Mucosa of rectum (tissue), 2 donors: ENCODE data around the gene TGDS.

Experiments used
- H3K27ac ChIP-seq, 2 donors: one replicate each; pipeline ENCODE4 v1.7.0; 2013; ENCODE audit warnings: inconsistent platforms in 2 of 2, low read depth in 2 of 2, low read length in 2 of 2
- H3K27me3 ChIP-seq, 2 donors: one replicate each; pipeline ENCODE4 v1.7.0; 2013; ENCODE audit warnings: low read length in 2 of 2; ENCODE audit not compliant: control insufficient read depth in 2 of 2, insufficient read depth in 2 of 2
- H3K36me3 ChIP-seq, 2 donors: one replicate each; pipeline ENCODE4 v1.7.0; 2013; ENCODE audit warnings: low read length in 2 of 2; ENCODE audit not compliant: control insufficient read depth in 2 of 2, insufficient read depth in 2 of 2
- H3K4me1 ChIP-seq, 2 donors: one replicate each; pipeline ENCODE4 v1.7.0; 2013; ENCODE audit warnings: low read length in 2 of 2, mild to moderate bottlenecking in 1 of 2; ENCODE audit not compliant: control insufficient read depth in 2 of 2, insufficient read depth in 2 of 2
- H3K4me3 ChIP-seq, 2 donors: one replicate each; pipeline ENCODE4 v1.7.0; 2013; ENCODE audit warnings: low read length in 2 of 2
- H3K9ac ChIP-seq, 2 donors: one replicate each; pipeline ENCODE4 v1.7.0; 2013; ENCODE audit warnings: low read length in 2 of 2, low read depth in 1 of 2, mild to moderate bottlenecking in 1 of 2
- H3K9me3 ChIP-seq, 2 donors: one replicate each; pipeline ENCODE4 v1.7.0; 2013; ENCODE audit warnings: low read length in 2 of 2; ENCODE audit not compliant: control insufficient read depth in 2 of 2
- donor health status: healthy.
- donor health status: Normal muscosa, but diverticular disease.

TGDS gene

GRCh38 chr13:94601446-94602431, 5.8 kb upstream of the TGDS start, which contains the start of gene GPR180:
GPR180 (plus strand) TSS chr13:94601857; CDS start chr13:94601928, 71 bp downstream.
- Histone ChIP-seq H3K36me3 (peaks cover 2 to 7% of the 10 kb centered on the region in 2 donors), H3K9me3 (no peaks in the 10 kb centered on the region), H3K9ac (peak within 1 kb of the TSS; percentile 64 to 80), H3K4me3 (peak within 1 kb of the TSS; percentile 70 to 79), H3K27me3 (no peaks in the 10 kb centered on the region), H3K4me1 (peaks cover 0 to 6% of the 10 kb centered on the region in 2 donors), H3K27ac (peak within 1 kb of the TSS; percentile 83 to 87)

- H3K27ac ChIP-seq: no peak overlapping the region
- H3K36me3 ChIP-seq: no peaks in the 10 kb centered on the region
- no peak overlapping the region for H3K4me3 ChIP-seq
- peaks cover 7 to 17% of the 10 kb centered on the region in 2 donors for H3K4me1 ChIP-seq
- H3K9me3 ChIP-seq: no peaks in the 10 kb centered on the region
- H3K9ac ChIP-seq: no peak overlapping the region
- H3K27me3 ChIP-seq: no peaks in the 10 kb centered on the region
These were observed 3.9 kb upstream of the TGDS start for GRCh38 chr13:94599877-94600276.

GRCh38 chr13:94598281-94598680, 2.3 kb upstream of the TGDS start:
- Histone ChIP-seq H3K9me3 (no peaks in the 10 kb centered on the region), H3K4me3 (no peak overlapping the region), H3K9ac (no peak overlapping the region), H3K4me1 (peaks cover 14 to 27% of the 10 kb centered on the region in 2 donors), H3K27me3 (no peaks in the 10 kb centered on the region), H3K27ac (no peak overlapping the region), H3K36me3 (no peaks in the 10 kb centered on the region)

- Histone ChIP-seq H3K36me3 (peaks cover 5 to 7% of the 10 kb centered on the region in 2 donors), H3K27ac (no peak overlapping the region), H3K9ac (peak overlapping the region; percentile 91 to 94), H3K27me3 (no peaks in the 10 kb centered on the region), H3K4me3 (peak overlapping the region; percentile 96 to 99), H3K4me1 (peaks cover 14 to 21% of the 10 kb centered on the region in 2 donors), H3K9me3 (no peaks in the 10 kb centered on the region)
These were observed 621 bp upstream of the TGDS start for GRCh38 chr13:94596575-94596971.

- Histone ChIP-seq H3K4me1 (peaks cover 14 to 21% of the 10 kb centered on the region in 2 donors), H3K27ac (peak overlapping the region; percentile 66 to 75), H3K4me3 (peak overlapping the region; percentile 96 to 99), H3K36me3 (peaks cover 10 to 18% of the 10 kb centered on the region in 2 donors), H3K9ac (peak overlapping the region; percentile 91 to 94), H3K9me3 (no peaks in the 10 kb centered on the region), H3K27me3 (no peaks in the 10 kb centered on the region)
These were observed 677 bp downstream of the TGDS start for GRCh38 chr13:94595001-94595949.

GRCh38 chr13:94590744-94591143, 5.2 kb downstream of the TGDS start:
- H3K4me3 ChIP-seq: no peak overlapping the region
- no peaks in the 10 kb centered on the region for H3K9me3 ChIP-seq
- no peaks in the 10 kb centered on the region for H3K27me3 ChIP-seq
- H3K27ac ChIP-seq: no peak overlapping the region
- no peak overlapping the region for H3K9ac ChIP-seq
- H3K4me1 ChIP-seq: peaks cover 12 to 16% of the 10 kb centered on the region in 2 donors
- peaks cover 14 to 26% of the 10 kb centered on the region in 2 donors for H3K36me3 ChIP-seq

GRCh38 chr13:94588541-94588940, 7.4 kb downstream of the TGDS start:
- Histone ChIP-seq H3K36me3 (peaks cover 18 to 34% of the 10 kb centered on the region in 2 donors), H3K9ac (no peak overlapping the region), H3K4me1 (no peaks in the 10 kb centered on the region), H3K27me3 (no peaks in the 10 kb centered on the region), H3K27ac (no peak overlapping the region), H3K4me3 (no peak overlapping the region), H3K9me3 (no peaks in the 10 kb centered on the region)

GRCh38 chr13:94586371-94586770, 9.6 kb downstream of the TGDS start:
- Histone ChIP-seq H3K4me1 (no peaks in the 10 kb centered on the region), H3K36me3 (peaks cover 28 to 39% of the 10 kb centered on the region in 2 donors), H3K9me3 (no peaks in the 10 kb centered on the region), H3K27ac (no peak overlapping the region), H3K9ac (no peak overlapping the region), H3K4me3 (no peak overlapping the region), H3K27me3 (no peaks in the 10 kb centered on the region)

GRCh38 chr13:94585543-94586101, 10.3 kb downstream of the TGDS start:
- Histone ChIP-seq H3K27ac (no peak overlapping the region), H3K9ac (no peak overlapping the region), H3K36me3 (peaks cover 32 to 37% of the 10 kb centered on the region in 2 donors), H3K4me1 (no peaks in the 10 kb centered on the region), H3K4me3 (no peak overlapping the region), H3K9me3 (no peaks in the 10 kb centered on the region), H3K27me3 (no peaks in the 10 kb centered on the region)
